A673 (cell line): ENCODE data around the gene DHX57. TPM values are rescaled to one million over a fixed set of nuclear protein-coding genes. Genes with fewer than 3 reads are reported as not detected.

ENCODE experiments used
- BruUV-seq: library from RNA; stranded (reverse); fragments of 400-500 nt; replicated peaks from 2 replicates; lab custom pipeline; 2021; lab: Mats Ljungman, UMichigan
- CTCF ChIA-PET: fragments of 300-600 bp; sonication (Branson Sonifier 250); formaldehyde crosslinking; loops from one replicate; lab custom pipeline; 2022; ENCODE audit warnings: antibody characterized with exemption; lab: Charles Lee
- POLR2A ChIA-PET: fragments of 300-600 bp; sonication (Branson Sonifier 250); formaldehyde crosslinking; loops from one replicate; lab custom pipeline; 2022; ENCODE audit warnings: antibody characterized with exemption; ENCODE audit not compliant: low non-redundant PET; lab: Charles Lee
- DNase-seq: peaks from one replicate; pipeline ENCODE4 v3.0.0-alpha.2; 2015; ENCODE audit warnings: low spot score
- H3K27ac ChIP-seq: fragments of 200-600 bp; sonication (generic); 2 replicates; pipeline ENCODE4 v1.5.1; 2016; ENCODE audit warnings: mixed run types, low read depth, mild to moderate bottlenecking, mixed read lengths, antibody characterized with exemption, low read length; ENCODE audit not compliant: poor library complexity, severe bottlenecking
- H3K27me3 ChIP-seq: fragments of 200-600 bp; sonication (generic); replicated peaks from 2 replicates; pipeline ENCODE4 v1.6.1; 2017; ENCODE audit warnings: mixed run types, low read depth, mild to moderate bottlenecking, mixed read lengths, antibody characterized with exemption, low read length; ENCODE audit not compliant: insufficient read depth, poor library complexity
- H3K36me3 ChIP-seq: fragments of 200-600 bp; sonication (generic); 2 replicates; pipeline ENCODE4 v1.6.1; 2016; ENCODE audit warnings: mixed run types, mild to moderate bottlenecking, mixed read lengths, antibody characterized with exemption, low read length; ENCODE audit not compliant: insufficient read depth, poor library complexity, severe bottlenecking
- H3K4me1 ChIP-seq: fragments of 200-600 bp; sonication (generic); 2 replicates; pipeline ENCODE4 v1.6.1; 2017; ENCODE audit warnings: mixed run types, mild to moderate bottlenecking, mixed read lengths, antibody characterized with exemption, low read length; ENCODE audit not compliant: insufficient read depth, poor library complexity, severe bottlenecking
- H3K4me3 ChIP-seq: fragments of 200-600 bp; sonication (generic); 2 replicates; pipeline ENCODE4 v1.5.1; 2016; ENCODE audit warnings: low read depth, mixed run types, mild to moderate bottlenecking, mixed read lengths, low read length; ENCODE audit not compliant: poor library complexity, severe bottlenecking
- H3K9me3 ChIP-seq: fragments of 200-600 bp; sonication (generic); 2 replicates; pipeline ENCODE4 v1.6.1; 2016; ENCODE audit warnings: mixed run types, low read depth, mild to moderate bottlenecking, mixed read lengths, antibody characterized with exemption, low read length; ENCODE audit not compliant: poor library complexity, severe bottlenecking
- CTCF ChIP-seq: fragments of 300-800, 200-600 bp; sonication (generic); conservative IDR thresholded peaks from 2 replicates; pipeline ENCODE4 v1.5.1; 2017; ENCODE audit warnings: low read depth, mild to moderate bottlenecking, antibody characterized with exemption, low read length, moderate library complexity, mixed read lengths
- EZH2 ChIP-seq: fragments of 200-600 bp; sonication (generic); IDR thresholded peaks from 2 replicates; pipeline ENCODE4 v1.6.1; 2017; ENCODE audit warnings: borderline replicate concordance, low read depth, mild to moderate bottlenecking, mixed read lengths, antibody characterized with exemption, low read length; ENCODE audit not compliant: poor library complexity, severe bottlenecking
- intact Hi-C: fragments of 100-400 bp; cut with micrococcal nuclease; formaldehyde crosslinking; loops from one replicate; pipeline ENCODE4 v1.10.0; 2022; ENCODE audit not compliant: unreplicated experiment
- total RNA-seq: library from RNA; stranded (reverse); gene quantifications from 2 replicates; pipeline ENCODE4 v1.2.3, GENCODE V29; 2021

Gene DHX57
- total RNA-seq, 1 experiment from 2014 or later = 30.6 TPM

- H3K27ac ChIP-seq = peak overlapping the region; percentile 40
- ChIA-PET CTCF (no interaction called here), POLR2A (interaction anchor here (0.7 kb wide), 1 partner anchor 23 kb away, joined by 5 read pairs; no protein-coding TSS in a partner anchor)
- H3K9me3 ChIP-seq = no peaks in the 10 kb centered on the region
- H3K36me3 ChIP-seq = peaks cover 67% of the 10 kb centered on the region
- intact Hi-C loops = loop anchor here (5.0 kb wide), 1 partner anchor 79 kb away; no protein-coding TSS in a partner anchor
- TF ChIP-seq EZH2 (no peak), CTCF (no peak)
- peaks cover 63% of the 10 kb centered on the region for H3K4me1 ChIP-seq
- no TSS peak for BruUV-seq
- no peak for DNase-seq
- no peaks in the 10 kb centered on the region for H3K27me3 ChIP-seq
- peak overlapping the region; percentile 90 for H3K4me3 ChIP-seq
Measured at GRCh38 chr2:38748391-38748790, 127.3 kb downstream of the DHX57 start.

DNA sequence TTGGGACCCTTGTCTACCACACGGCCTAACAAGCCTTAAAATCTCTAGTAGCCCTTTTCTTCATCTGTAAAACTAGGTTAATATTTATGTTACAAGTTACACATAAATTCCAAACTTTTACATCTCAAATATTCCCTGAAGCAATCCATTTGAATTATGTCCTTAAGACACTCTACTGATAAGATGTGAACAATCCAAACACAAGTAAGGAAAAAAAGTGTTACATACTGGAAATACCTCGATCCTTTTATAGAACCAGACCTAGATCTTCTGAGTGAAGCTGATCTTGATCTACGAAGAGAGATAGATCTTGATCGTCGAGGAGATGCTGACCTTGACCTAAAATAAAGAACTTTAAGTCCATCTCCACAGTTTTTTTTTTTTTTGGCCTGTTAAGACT is 127.9 kb downstream of the DHX57 start:
- intact Hi-C loops = loop anchor here (5.0 kb wide), 1 partner anchor 79 kb away; no protein-coding TSS in a partner anchor
- CTCF ChIA-PET = no interaction called here
- Histone ChIP-seq H3K27me3 (no peaks in the 10 kb centered on the region), H3K36me3 (peaks cover 73% of the 10 kb centered on the region), H3K27ac (peak overlapping the region; percentile 40), H3K9me3 (no peaks in the 10 kb centered on the region), H3K4me1 (peaks cover 63% of the 10 kb centered on the region), H3K4me3 (peak overlapping the region; percentile 90)
- BruUV-seq = no TSS peak
- POLR2A ChIA-PET = interaction anchor here (0.6 to 0.7 kb wide), 4 partner anchors 19 to 188 kb away, joined by 5 to 11 read pairs (median 6); no protein-coding TSS in a partner anchor
- DNase-seq = no peak
- TF ChIP-seq EZH2 (no peak), CTCF (no peak)

Other genes starting within 250 kb of the DHX57 start
- gene GALM, start 209.8 kb downstream of the DHX57 start, total RNA-seq = 6.6 and 8.7 TPM in 2 replicates
- gene SRSF7, start 124.6 kb downstream of the DHX57 start, total RNA-seq = 320 and 355 TPM in 2 replicates
- 27.9 and 31.1 TPM in 2 replicates for gene GEMIN6, start 97.7 kb downstream of the DHX57 start, total RNA-seq
- gene MORN2, start within 50 bp of the DHX57 start, total RNA-seq = 26.0 and 29.0 TPM in 2 replicates
- 0.09 and 0.35 TPM in 2 replicates for gene ARHGEF33, start 13.9 kb upstream of the DHX57 start, total RNA-seq
- 37.8 and 42.1 TPM in 2 replicates for gene SOS1, start 245.1 kb upstream of the DHX57 start, total RNA-seq